GM19238 (cell line): ENCODE results near the gene NDUFA9.

ENCODE experiments used
- DNase-seq: peaks from one replicate; pipeline ENCODE4 v3.0.0; 2011; ENCODE audit warnings: low spot score; ENCODE audit not compliant: insufficient read length

NDUFA9 gene

GRCh38 chr12:4648501-4649357 is at the start of gene NDUFA9, which contains the start of gene AKAP3:
Gene NDUFA9 (plus strand): TSS chr12:4649114. CDS start chr12:4649127, 13 bp downstream.
Gene AKAP3 (minus strand): TSS chr12:4649051. CDS start chr12:4638196, 10,855 bp downstream.
- peak; percentile 43 for DNase-seq

GRCh38 chr12:4603421-4603820 is 45.5 kb upstream of the NDUFA9 start:
- no peak for DNase-seq

GRCh38 chr12:4603946-4604345 is 45.0 kb upstream of the NDUFA9 start:
- DNase-seq = no peak

GRCh38 chr12:4604684-4605193 is 44.2 kb upstream of the NDUFA9 start:
- DNase-seq = peak; percentile 74

GRCh38 chr12:4607056-4607455 is 41.9 kb upstream of the NDUFA9 start:
- DNase-seq = no peak

- DNase-seq = no peak
These were observed 39.8 kb upstream of the NDUFA9 start for GRCh38 chr12:4609071-4609470.

GRCh38 chr12:4610481-4610880 is 38.4 kb upstream of the NDUFA9 start:
- DNase-seq = no peak

GRCh38 chr12:4615667-4616066 is 33.2 kb upstream of the NDUFA9 start:
- DNase-seq = no peak

- no peak for DNase-seq
These were observed 27.4 kb upstream of the NDUFA9 start for GRCh38 chr12:4621511-4621910.

GRCh38 chr12:4626543-4626942 is 22.4 kb upstream of the NDUFA9 start:
- DNase-seq = no peak

GRCh38 chr12:4628406-4628805 is 20.5 kb upstream of the NDUFA9 start:
- DNase-seq = no peak

GRCh38 chr12:4630262-4630661 is 18.7 kb upstream of the NDUFA9 start:
- DNase-seq = no peak

GRCh38 chr12:4643747-4644146 is 5.2 kb upstream of the NDUFA9 start:
- DNase-seq = no peak

GRCh38 chr12:4645023-4645422 is 3.9 kb upstream of the NDUFA9 start:
- no peak for DNase-seq

- DNase-seq = no peak
These were observed 812 bp upstream of the NDUFA9 start for GRCh38 chr12:4648104-4648500.

- DNase-seq = no peak
These were observed 396 bp downstream of the NDUFA9 start for GRCh38 chr12:4649358-4649661.

GRCh38 chr12:4653257-4653656 is 4.3 kb downstream of the NDUFA9 start:
- no peak for DNase-seq

- no peak for DNase-seq
These were observed 4.8 kb downstream of the NDUFA9 start for GRCh38 chr12:4653691-4654090.

GRCh38 chr12:4663971-4664505 is 15.1 kb downstream of the NDUFA9 start:
- DNase-seq = no peak

- no peak for DNase-seq
These were observed 16.3 kb downstream of the NDUFA9 start for GRCh38 chr12:4665236-4665635.

GRCh38 chr12:4679711-4680110 is 30.8 kb downstream of the NDUFA9 start:
- no peak for DNase-seq

GRCh38 chr12:4681732-4682131 is 32.8 kb downstream of the NDUFA9 start:
- DNase-seq = no peak

- DNase-seq = no peak
These were observed 36.4 kb downstream of the NDUFA9 start for GRCh38 chr12:4685317-4685716.
